Germinal center (tissue), 1 donor: Measurements from ENCODE around the gene MAB21L3.

ENCODE experiments used
- DNase-seq: peaks from one replicate; pipeline ENCODE4 v3.0.0; 2012; ENCODE audit warnings: mixed read lengths, low spot score

MAB21L3 gene

GRCh38 chr1:116111524-116112021, 374 bp downstream of the MAB21L3 start:
- DNase-seq = no peak

DNA sequence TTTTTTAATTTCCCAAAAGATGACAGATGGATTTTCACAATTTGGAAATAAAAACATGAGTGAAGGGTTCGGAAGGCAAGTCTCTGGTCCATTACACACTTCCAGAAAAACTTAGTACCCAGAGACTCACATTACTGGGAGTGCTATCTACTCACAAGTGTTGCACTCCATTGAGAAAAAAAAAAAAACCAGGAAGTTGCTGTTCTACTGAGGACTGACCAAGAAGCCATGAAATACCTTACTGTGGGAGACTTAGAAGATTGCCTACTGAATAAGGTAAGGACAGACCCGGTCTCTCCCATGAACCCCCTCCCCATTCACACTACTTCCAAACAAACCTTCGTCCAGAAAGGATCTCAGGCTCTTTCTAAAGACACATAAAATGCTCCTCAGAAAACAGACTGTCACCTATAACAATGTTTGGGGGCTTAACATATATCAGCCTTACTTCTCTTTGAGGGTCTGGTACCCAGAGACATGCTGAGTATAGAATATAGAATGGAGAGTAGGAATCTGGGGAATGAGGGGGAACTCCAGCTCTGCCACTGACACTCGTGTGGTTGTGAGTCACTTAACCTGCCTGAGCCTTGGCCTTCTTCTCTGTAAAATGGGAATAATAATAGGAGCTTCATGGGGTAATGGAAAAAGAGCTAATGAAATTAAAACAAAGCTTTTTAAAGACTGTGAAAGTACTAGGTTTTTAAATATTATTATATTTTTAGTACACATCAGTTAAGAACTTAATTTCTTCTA, 1.4 kb downstream of the MAB21L3 start:
- DNase-seq = no peak

DNA sequence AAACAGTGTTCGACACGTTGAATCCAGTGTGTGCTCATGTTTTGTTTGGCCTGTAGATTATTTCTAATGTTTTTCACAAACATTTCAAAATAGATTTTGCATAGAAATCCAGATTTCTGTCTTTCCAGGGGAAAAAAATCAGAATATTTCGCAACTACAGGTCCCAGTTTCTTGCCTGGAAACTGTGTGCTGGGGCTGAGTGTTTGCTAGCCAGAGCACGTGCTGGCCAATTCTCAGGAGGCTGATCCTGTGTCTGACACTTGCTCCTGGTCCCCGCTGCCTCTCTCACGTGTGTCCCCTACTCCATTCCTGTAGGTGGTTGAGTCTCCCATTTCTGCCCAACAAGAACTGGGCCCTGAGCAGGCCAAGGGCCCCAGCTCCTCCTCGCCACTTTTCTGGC, 2.4 kb downstream of the MAB21L3 start:
- no peak for DNase-seq

DNA sequence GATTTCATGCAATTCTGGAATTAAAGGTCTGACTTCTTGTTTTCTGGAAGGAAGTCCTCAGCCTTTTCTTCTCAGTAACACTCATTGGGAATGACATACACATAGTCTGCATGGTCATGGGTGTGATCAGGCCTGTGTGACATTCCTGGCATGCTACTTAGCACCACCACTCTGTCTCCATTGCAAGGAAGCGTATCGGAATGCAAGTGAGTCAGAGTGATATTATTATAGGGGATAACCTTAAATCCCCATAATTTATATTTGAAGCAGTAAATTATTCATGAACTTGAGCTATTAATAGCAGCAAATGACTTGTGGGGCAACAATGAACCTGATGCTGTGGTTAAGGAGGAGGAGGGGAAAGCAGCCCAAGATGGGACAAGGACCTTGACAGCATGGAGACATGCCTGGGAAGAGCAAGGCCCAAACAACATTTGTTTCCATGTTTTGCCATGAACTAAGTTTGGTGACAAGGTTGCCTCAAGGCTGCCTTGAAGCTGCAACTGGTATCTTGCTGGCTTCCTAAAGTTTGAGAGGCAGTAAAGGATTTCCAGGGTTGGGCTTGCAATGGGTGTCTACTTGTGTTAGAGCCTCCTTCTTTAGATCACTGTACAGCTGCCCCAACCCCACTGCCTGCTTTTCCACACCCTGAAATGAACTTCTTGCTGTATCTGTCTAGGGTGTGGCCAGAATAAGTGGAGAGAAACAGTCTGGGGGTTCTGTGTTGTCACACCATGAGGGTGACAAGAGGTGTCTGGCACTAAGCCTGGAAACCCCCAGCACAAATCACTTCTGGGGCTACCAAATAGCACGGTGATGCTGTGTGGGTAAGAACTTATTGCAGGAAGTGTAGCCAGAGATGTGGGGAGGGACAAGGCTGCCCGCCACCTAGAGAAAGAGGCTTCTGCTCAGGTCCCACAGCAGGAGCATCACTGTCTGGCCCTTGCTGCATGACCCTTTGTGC, 4.6 kb downstream of the MAB21L3 start:
- DNase-seq = no peak

- DNase-seq = no peak
Observed at GRCh38 chr1:116118471-116118870, 7.3 kb downstream of the MAB21L3 start.

GRCh38 chr1:116119876-116120275, 8.7 kb downstream of the MAB21L3 start:
- DNase-seq = no peak

- DNase-seq = no peak
Observed at GRCh38 chr1:116122955-116123757, 12.0 kb downstream of the MAB21L3 start.

DNA sequence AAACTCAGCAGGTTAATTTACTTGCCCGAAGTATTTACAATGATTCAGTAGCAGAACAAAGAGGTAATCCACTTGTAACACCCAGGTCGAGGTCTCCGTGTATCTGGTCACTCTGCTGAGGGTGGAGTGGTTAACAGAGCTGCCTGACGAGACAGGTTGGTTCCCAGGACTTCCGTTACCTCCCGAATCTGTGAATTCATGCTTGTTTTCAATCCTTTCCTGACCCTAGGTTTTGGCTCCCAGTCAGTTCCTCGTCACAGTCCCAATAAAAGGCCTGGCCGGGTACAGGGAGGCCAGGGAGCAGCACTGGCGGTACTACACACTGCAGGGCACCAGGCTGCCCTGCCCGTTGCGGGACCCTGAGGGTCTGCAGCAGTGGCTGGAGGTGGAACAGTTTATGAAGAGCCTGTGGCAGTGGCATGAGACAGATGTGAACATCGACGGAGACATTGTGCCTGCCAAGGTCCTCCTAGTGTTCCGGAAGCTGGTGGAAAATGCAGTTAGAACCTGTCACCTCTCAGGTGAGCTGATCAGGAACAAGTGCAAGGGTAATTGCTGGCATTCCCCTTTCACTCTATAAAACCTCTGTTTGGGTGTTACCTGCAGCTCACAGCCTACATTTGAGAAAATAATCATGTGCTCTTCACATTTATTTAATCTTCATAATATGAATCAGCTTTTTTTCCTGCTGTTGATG, 12.8 kb downstream of the MAB21L3 start:
- DNase-seq = no peak

GRCh38 chr1:116125758-116126157, 14.6 kb downstream of the MAB21L3 start:
- no peak for DNase-seq

- no peak for DNase-seq
Observed at GRCh38 chr1:116126281-116126680, 15.1 kb downstream of the MAB21L3 start.

DNA sequence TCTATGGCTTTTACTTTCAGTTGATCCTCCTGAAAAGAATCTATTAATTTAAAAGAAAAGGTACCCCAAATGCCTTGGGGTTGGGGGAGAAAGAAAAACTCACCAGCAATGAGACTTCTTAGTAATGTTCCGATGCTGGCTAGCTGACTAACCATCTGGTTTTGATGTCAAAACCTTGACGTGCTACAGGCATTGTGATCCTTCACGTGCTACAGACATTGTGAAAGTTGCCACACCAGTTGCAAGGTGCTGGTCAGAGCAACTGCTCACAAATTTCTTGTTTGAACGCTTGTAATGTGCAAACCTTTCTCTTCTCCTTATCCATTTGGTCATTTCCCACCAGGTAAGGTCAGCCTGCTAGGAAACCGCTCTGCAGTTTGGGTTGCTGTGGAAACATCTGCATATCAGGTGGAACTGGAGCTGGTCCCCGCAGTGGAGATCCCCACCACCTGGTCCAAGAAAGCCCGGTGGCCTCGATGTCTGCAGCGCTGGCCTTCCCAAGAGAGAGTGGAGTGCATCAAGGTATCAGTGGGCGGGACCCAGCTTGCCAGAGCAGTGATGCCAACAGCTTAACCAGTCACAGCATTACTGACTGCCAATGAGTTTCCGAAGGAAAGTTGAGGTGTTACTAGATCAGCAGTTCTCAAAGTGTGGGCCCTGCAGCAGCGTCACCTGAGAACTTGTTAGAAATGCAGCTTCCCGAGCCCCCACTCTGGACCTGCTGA, 16.1 kb downstream of the MAB21L3 start:
- DNase-seq = no peak

GRCh38 chr1:116127848-116128540, 16.8 kb downstream of the MAB21L3 start:
- DNase-seq = no peak

GRCh38 chr1:116128664-116129063, 17.5 kb downstream of the MAB21L3 start:
- no peak for DNase-seq

GRCh38 chr1:116129537-116129936, 18.3 kb downstream of the MAB21L3 start:
- DNase-seq = no peak

- DNase-seq = no peak
Observed at GRCh38 chr1:116130356-116130755, 19.2 kb downstream of the MAB21L3 start.

DNA sequence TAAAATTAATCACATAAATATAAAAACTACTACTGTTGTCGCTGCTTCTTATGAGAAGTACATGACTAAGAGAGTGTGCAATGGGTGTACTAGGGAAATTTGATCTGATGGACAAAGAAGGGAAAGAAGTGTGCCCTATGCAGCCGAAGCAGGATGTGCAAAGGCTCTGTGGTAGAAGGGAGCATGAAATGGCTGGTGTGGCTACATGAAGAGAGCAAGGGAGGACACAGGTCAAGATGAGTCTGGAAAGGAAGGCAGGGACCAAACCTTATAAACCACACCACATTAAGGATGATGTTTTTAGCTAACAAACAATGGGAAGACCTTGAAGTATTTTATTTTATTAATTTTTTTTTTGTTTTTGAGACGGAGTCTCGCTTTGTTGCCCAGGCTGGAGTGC, 20.0 kb downstream of the MAB21L3 start:
- DNase-seq = no peak

DNA sequence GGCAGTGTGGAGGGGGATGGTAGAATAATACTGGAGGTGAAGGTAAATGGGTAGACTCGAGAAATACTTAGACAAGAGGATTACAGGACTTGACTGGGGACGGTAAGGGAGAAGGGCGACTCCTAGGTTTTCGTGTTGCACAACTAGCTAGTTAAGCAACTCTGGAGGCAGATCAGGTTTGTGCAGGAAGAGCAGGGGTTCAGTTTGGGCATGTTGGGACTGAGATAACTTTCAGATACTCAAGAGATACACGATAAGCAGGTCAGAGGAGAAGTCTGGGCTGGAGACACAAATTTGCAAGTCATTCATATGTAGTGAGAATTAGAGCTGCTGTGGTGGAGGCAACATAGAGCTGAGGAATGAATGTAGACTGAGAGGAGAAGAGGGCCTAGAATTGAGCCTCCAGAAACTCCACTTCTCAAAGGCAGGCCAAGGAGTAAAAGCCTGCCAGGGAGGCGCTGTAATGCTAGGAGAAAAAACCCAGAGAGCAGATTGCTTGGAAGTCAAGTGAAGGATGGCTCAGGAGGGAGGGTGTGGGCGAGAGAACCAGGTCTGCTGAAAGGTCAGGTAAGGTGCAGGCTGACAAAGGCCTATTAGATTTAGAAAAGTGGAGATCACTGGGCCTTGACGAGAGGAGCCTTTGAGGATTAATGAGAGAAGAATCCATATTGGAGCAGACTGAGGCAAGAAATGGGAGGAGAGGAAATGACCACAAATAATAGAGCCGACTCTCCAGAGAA, 20.8 kb downstream of the MAB21L3 start:
- no peak for DNase-seq

DNA sequence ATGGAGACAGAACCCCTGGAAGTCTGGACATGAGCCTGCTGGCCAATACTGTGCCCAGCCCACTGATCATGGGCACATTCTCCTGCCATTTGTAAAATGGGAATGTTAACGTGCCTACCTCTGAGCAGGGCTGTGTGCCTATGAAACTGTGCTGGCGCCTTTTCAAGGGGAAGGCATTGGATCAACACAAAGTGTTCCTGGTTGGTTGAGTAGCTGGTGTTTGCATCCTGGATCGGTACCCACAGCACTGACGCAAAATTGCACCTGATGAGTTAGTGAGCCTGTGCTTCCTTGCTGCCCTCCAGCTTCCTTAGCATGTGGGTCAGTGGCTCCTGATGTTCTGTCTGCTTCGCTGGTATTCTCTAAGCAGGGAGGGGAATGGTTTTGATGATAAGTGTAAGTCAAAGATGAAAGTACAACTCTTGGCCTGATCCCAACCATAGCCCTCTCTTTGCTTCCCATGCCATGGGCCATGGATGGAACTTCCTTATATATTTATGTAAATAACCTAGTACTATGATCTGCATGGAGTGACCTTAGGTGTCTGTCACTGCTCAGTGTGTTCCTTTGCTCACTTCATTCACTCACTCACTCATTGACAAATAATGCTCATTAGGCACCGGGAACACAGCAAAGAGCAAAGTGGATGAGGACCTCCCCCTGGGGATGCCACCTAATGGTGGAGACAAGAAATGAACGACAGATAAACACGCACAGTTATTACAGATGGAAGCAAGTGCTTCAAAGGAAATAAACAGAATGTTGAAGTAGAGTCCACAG, 22.7 kb downstream of the MAB21L3 start:
- DNase-seq = peak; percentile 23

DNA sequence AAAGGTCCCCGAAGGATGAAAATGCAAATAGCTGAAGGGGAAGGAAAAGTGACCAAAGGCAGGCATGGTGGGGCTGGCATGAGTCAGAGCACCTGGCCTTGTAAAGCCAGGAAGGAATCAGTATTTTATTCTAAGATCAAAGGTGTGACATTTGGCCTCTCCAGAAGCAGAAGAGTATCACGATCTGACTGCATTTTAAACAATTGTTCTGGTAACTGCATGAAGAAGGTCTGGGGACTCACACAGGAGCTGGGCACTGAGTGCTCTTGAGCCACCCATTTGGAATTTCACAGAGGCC, 23.2 kb downstream of the MAB21L3 start:
- no peak for DNase-seq
